Pancreas (tissue), 10 donors: ENCODE results near the gene TNFSF9. TPM values are rescaled to one million over a fixed set of nuclear protein-coding genes. Genes with fewer than 3 reads are reported as not detected.
"Not testable (repeated sequence)": the region's sequence is repeated elsewhere in the genome, so short reads cannot be mapped to it uniquely, and the experiment has no call there.

Source experiments
- ATAC-seq, 4 donors: fragments of 200-7000 bp; cut with Tn5 transposase; one replicate each; pipeline versions ENCODE4 v1.8.0 to v1.9.1; 2020; ENCODE audit warnings: mild to moderate bottlenecking in 4 of 4, moderate library complexity in 4 of 4
- DNase-seq, 6 donors: peaks; one replicate each; pipeline ENCODE4 v3.0.0-alpha.2; 2020
- FAIRE-seq: peaks from 2 replicates; lab custom pipeline; 2012; peaks lifted over from hg19 to GRCh38; lab: Jason Lieb, UNC
- H3K27ac ChIP-seq, 4 donors: fragments of 200-600 bp; sonication (generic); 1 replicate in 3 of 4; 2 replicates in 1 of 4; pipeline versions ENCODE4 v1.5.0 to v1.8.0; 2020
- H3K27me3 ChIP-seq, 4 donors: fragments of 200-600 bp; one replicate each; pipeline ENCODE4 v1.8.0; 2021
- H3K36me3 ChIP-seq, 3 donors: fragments of 200-600 bp; sonication (generic) in 1 of 3; one replicate each; pipeline versions ENCODE4 v1.5.0 to v1.8.0; 2020 to 2021
- H3K4me1 ChIP-seq, 3 donors: fragments of 200-600 bp; one replicate each; pipeline ENCODE4 v1.8.0; 2021
- H3K4me3 ChIP-seq, 4 donors: fragments of 200-600 bp; sonication (generic) in 2 of 4; one replicate each; pipeline versions ENCODE4 v1.5.0 to v1.8.0; 2020 to 2021
- H3K9me3 ChIP-seq, 4 donors: fragments of 200-600 bp; one replicate each; pipeline ENCODE4 v1.8.0; 2021
- CTCF ChIP-seq, 4 donors: fragments of 200-600 bp; sonication (generic) in 3 of 4; IDR thresholded peaks; one replicate each; pipeline versions ENCODE4 v1.5.0 to v1.8.0; 2021; ENCODE audit warnings: antibody characterized with exemption in 4 of 4
- WGBS, 2 donors: extraction: QIAGEN DNeasy Blood & Tissue Kit; methylation state at CpG; one replicate each; pipeline ENCODE4 v1.1.7; 2013; 5-methylcytosine and 5-hydroxymethylcytosine counted together
- intact Hi-C, 3 donors: fragments of 100-400 bp; cut with DNase I; formaldehyde crosslinking; loops; one replicate each; pipeline versions ENCODE4 v1.11.1 to v1.14.2; 2022
- polyA plus RNA-seq, 2 donors: library from polyadenylated mRNA; stranded (reverse); fragments of 200-250 nt; gene quantifications; one replicate each; pipeline ENCODE4 v1.2.3, GENCODE V29; 2013
- total RNA-seq, 6 donors: library from RNA; stranded (reverse); fragmentation: NEBNext Ultra II Directional in 4 of 6; extraction: Animal tissue kit (Norgen Biotek cat#: 25700) in 4 of 6; gene quantifications; one replicate each; pipeline versions ENCODE4 v1.2.1 to v1.2.4, GENCODE V29; 2021 to 2023
- donor health status: healthy with polysubstance abuse.
- donor health status: DM: no; HTN: no; CAD: no; lungs with moderate emphysema.
- donor health status: DM: no; HTN: no; CAD: no.
- donor health status: control.
- donor health status: control.
- donor health status: Bipolar disorder and iron deficiency.
- donor health status: DM: yes; HTN: yes; CAD: no.
- donor health status: DM: no; HTN: no; CAD: no.
- donor health status: DM: no; HTN: no; CAD: no.
- donor health status: DM: yes; HTN: yes; CAD: no.

The TNFSF9 gene
- total and polyA plus RNA-seq, 8 donors = 0.12 to 1.1 (median 0.20) TPM; not detected in 4

GRCh38 chr19:6579450-6580178 is 48.8 kb downstream of the TNFSF9 start:
- ATAC-seq (no peak), FAIRE-seq (no peak)
- WGBS, 2 donors = 66 to 74% methylated on average over 7 of the region's 7 CpGs

DNA sequence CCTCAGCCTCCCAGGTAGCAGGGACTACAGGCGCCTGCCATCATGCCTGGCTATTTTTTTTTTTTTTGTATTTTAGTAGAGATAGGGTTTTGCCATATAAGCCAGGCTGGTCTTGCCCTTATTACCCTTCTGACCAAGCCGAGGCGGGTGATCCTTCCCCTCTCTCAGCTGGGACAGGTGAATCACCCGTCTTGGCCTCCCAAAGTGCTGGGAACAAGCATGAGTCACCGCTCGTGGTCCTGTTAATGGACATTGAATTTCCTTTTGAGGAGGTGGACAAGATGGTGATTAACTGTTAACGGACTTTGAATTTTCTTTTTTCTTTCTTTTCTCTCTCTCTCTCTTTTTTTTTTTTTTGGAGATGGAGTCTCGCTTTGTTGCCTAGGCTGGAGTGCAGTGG is 49.5 kb downstream of the TNFSF9 start:
- TF ChIP-seq CTCF (IDR thresholded peaks at IDR 0.05) = no peak
- DNase-seq (no peak), ATAC-seq (peak in 1 of 4 donors; percentile 29), FAIRE-seq (no peak)
- Histone ChIP-seq H3K4me3 (no peak overlapping the region), H3K27ac (no peak overlapping the region), H3K36me3 (no peaks in the 10 kb centered on the region), H3K4me1 (no peaks in the 10 kb centered on the region), H3K27me3 (peaks cover 0 to 3% (median 0%) of the 10 kb centered on the region in 4 donors), H3K9me3 (no peaks in the 10 kb centered on the region)
- WGBS, 2 donors = 64 to 73% methylated on average over 8 of the region's 8 CpGs
- intact Hi-C loops = no loop called here

More at GRCh38 chr19:6579450-6580178, 48.8 kb downstream of the TNFSF9 start:
- Histone ChIP-seq H3K4me1 (no peaks in the 10 kb centered on the region), H3K4me3 (no peak overlapping the region), H3K27ac (no peak overlapping the region), H3K9me3 (no peaks in the 10 kb centered on the region), H3K36me3 (no peaks in the 10 kb centered on the region), H3K27me3 (no peaks in the 10 kb centered on the region)
- intact Hi-C loops = no loop called here
- DNase-seq = no peak
- no peak for TF ChIP-seq CTCF (IDR thresholded peaks at IDR 0.05)

GRCh38 chr19:6582515-6583484 is 52.0 kb downstream of the TNFSF9 start:
- intact Hi-C loops, H3K27ac ChIP-seq, H3K9me3 ChIP-seq, H3K4me1 ChIP-seq, FAIRE-seq, H3K4me3 ChIP-seq, DNase-seq, ATAC-seq, H3K36me3 ChIP-seq: not testable (repeated sequence)
- WGBS, 2 donors = 65 to 72% methylated on average over 16 of the region's 16 CpGs
- peaks cover 0 to 16% (median under 1%) of the 10 kb centered on the region in 4 donors for H3K27me3 ChIP-seq

Other genes with a start within 250 kb of the TNFSF9 start
- gene ACER1, start 197.4 kb upstream of the TNFSF9 start, total RNA-seq = not detected
- not detected for gene ACER1, start 197.4 kb upstream of the TNFSF9 start, polyA plus RNA-seq
- gene CLPP, start 169.5 kb upstream of the TNFSF9 start, total RNA-seq = 10 to 100 TPM; 29.1 to 39.5 (median 31.5) TPM
- gene CLPP, start 169.5 kb upstream of the TNFSF9 start, polyA plus RNA-seq = 10 to 100 TPM; 34.8 to 39.8 TPM
- gene ALKBH7, start 158.2 kb upstream of the TNFSF9 start, total RNA-seq = 10 to 100 TPM; 35.2 to 69.4 (median 53.4) TPM
- 10 to 100 TPM; 29.3 to 61.4 TPM for gene ALKBH7, start 158.2 kb upstream of the TNFSF9 start, polyA plus RNA-seq
- gene PSPN, start 155.1 kb upstream of the TNFSF9 start, total RNA-seq = 1 to 10 TPM in 2 of 6 donors, under 1 TPM in 4; 0.64 to 1.4 (median 0.81) TPM
- 1 to 10 TPM; 1.0 to 1.1 TPM for gene PSPN, start 155.1 kb upstream of the TNFSF9 start, polyA plus RNA-seq
- gene GTF2F1, start 137.9 kb upstream of the TNFSF9 start, total RNA-seq = 10 to 100 TPM; 28.3 to 39.5 (median 32.8) TPM
- gene GTF2F1, start 137.9 kb upstream of the TNFSF9 start, polyA plus RNA-seq = 10 to 100 TPM; 40.9 to 49.3 TPM
- gene KHSRP, start 106.2 kb upstream of the TNFSF9 start, total RNA-seq = 100 to 1,000 TPM in 1 of 6 donors, 10 to 100 TPM in 5; 67.2 to 119 (median 93.1) TPM
- gene KHSRP, start 106.2 kb upstream of the TNFSF9 start, polyA plus RNA-seq = 10 to 100 TPM; 69.7 to 98.2 TPM
- gene SLC25A41, start 97.3 kb upstream of the TNFSF9 start, total RNA-seq = under 1 TPM in 4 of 6 donors, not detected in 2; 0.12 to 0.20 (median 0.15) TPM
- gene SLC25A41, start 97.3 kb upstream of the TNFSF9 start, polyA plus RNA-seq = under 1 TPM; 0.85 to 0.91 TPM
- 10 to 100 TPM; 16.3 to 39.4 (median 20.0) TPM for gene SLC25A23, start 71.2 kb upstream of the TNFSF9 start, total RNA-seq
- gene SLC25A23, start 71.2 kb upstream of the TNFSF9 start, polyA plus RNA-seq = 10 to 100 TPM; 19.8 to 22.7 TPM
- 10 to 100 TPM; 22.0 to 37.7 (median 26.4) TPM for gene CRB3, start 66.8 kb upstream of the TNFSF9 start, total RNA-seq
- 10 to 100 TPM; 28.5 to 28.7 TPM for gene CRB3, start 66.8 kb upstream of the TNFSF9 start, polyA plus RNA-seq
- 1 to 10 TPM in 3 of 6 donors, under 1 TPM in 3; 0.51 to 3.2 (median 1.1) TPM for gene DENND1C, start 49.2 kb upstream of the TNFSF9 start, total RNA-seq
- gene DENND1C, start 49.2 kb upstream of the TNFSF9 start, polyA plus RNA-seq = 1 to 10 TPM; 2.1 to 2.8 TPM
- gene TUBB4A, start 28.7 kb upstream of the TNFSF9 start, total RNA-seq = 1 to 10 TPM; 1.1 to 5.5 (median 2.7) TPM
- 1 to 10 TPM; 1.3 to 3.5 TPM for gene TUBB4A, start 28.7 kb upstream of the TNFSF9 start, polyA plus RNA-seq
- gene CD70, start 60.1 kb downstream of the TNFSF9 start, total RNA-seq = under 1 TPM in 1 of 6 donors, not detected in 5; 0.16 TPM
- gene CD70, start 60.1 kb downstream of the TNFSF9 start, polyA plus RNA-seq = not detected
- gene TNFSF14, start 139.1 kb downstream of the TNFSF9 start, total RNA-seq = 1 to 10 TPM in 2 of 6 donors, under 1 TPM in 3, not detected in 1; 0.67 to 5.9 (median 0.98) TPM
- gene TNFSF14, start 139.1 kb downstream of the TNFSF9 start, polyA plus RNA-seq = 1 to 10 TPM; 1.9 to 5.6 TPM
- 1,000 to 10,000 TPM in 2 of 6 donors, 100 to 1,000 TPM in 3, 10 to 100 TPM in 1; 67.7 to 3,753 (median 558) TPM for gene C3, start 189.6 kb downstream of the TNFSF9 start, total RNA-seq
- gene C3, start 189.6 kb downstream of the TNFSF9 start, polyA plus RNA-seq = 1,000 to 10,000 TPM in 1 of 2 donors, 100 to 1,000 TPM in 1; 447 to 1,383 TPM
- gene GPR108, start 206.6 kb downstream of the TNFSF9 start, total RNA-seq = 10 to 100 TPM; 46.1 to 62.6 (median 52.0) TPM
- 100 to 1,000 TPM; 108 to 154 TPM for gene GPR108, start 206.6 kb downstream of the TNFSF9 start, polyA plus RNA-seq
- gene TRIP10, start 208.7 kb downstream of the TNFSF9 start, total RNA-seq = 10 to 100 TPM; 16.4 to 36.8 (median 21.9) TPM
- 100 to 1,000 TPM in 1 of 2 donors, 10 to 100 TPM in 1; 92.1 to 102 TPM for gene TRIP10, start 208.7 kb downstream of the TNFSF9 start, polyA plus RNA-seq
- 10 to 100 TPM; 10.1 to 19.6 (median 13.5) TPM for gene SH2D3A, start 236.4 kb downstream of the TNFSF9 start, total RNA-seq
- 10 to 100 TPM; 31.9 to 33.0 TPM for gene SH2D3A, start 236.4 kb downstream of the TNFSF9 start, polyA plus RNA-seq
- gene VAV1, start 241.7 kb downstream of the TNFSF9 start, total RNA-seq = 1 to 10 TPM in 3 of 6 donors, under 1 TPM in 3; 0.23 to 7.3 (median 1.7) TPM
- 1 to 10 TPM; 1.0 to 1.4 TPM for gene VAV1, start 241.7 kb downstream of the TNFSF9 start, polyA plus RNA-seq